Myocyte (in vitro differentiated cells): Measurements from ENCODE around the gene NAV1. TPM values are rescaled to one million over a fixed set of nuclear protein-coding genes. Genes with fewer than 3 reads are reported as not detected.

Source experiments
- DNase-seq: peaks from one replicate; pipeline ENCODE4 v3.0.0-alpha.2; 2012; ENCODE audit warnings: low read depth
- total RNA-seq: library from RNA; depleted of rRNA; stranded (reverse); fragments of >200 nt; gene quantifications from 2 replicates; pipeline ENCODE4 v1.2.3, GENCODE V29; 2014

NAV1 gene
- total RNA-seq, 1 donor from 2014 or later = 30.5 TPM

DNA sequence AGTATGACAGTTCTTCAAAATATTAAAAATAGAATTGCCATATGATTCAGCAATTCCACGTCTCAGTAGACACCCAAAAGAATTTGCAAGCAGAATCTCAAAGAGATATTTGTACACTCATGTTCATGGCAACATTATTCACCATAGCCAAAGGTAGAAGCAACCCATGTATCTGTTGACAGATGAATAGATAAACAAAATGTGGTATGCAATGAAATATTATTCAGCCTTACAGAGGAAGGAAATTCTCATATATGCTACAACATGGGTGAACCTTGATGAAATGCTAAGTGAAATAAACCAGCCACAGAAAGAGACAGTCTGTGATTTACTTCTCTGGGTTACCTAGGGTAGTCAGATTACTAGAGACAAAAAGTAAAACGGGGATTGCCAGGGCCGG, 47.0 kb downstream of the NAV1 start:
- DNase-seq = no peak

DNA sequence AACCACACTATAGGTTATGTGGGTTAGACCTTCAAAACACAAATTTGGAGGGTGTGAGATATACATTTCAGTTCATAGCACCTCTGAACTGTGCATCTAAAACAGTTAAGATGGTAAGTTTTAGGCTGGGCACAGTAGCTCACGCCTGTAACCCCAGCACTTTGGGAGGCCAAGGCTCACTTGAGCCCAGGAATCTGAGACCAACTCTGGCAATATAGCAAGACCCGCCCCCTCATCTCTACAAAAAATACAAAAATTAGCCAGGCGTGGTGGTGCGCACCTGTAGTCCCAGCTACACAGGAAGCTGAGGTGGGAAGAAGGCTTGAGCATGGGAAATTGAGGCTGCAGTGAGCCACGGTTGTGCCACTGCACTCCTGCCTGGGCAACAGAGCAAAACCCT, 47.9 kb downstream of the NAV1 start:
- no peak for DNase-seq

DNA sequence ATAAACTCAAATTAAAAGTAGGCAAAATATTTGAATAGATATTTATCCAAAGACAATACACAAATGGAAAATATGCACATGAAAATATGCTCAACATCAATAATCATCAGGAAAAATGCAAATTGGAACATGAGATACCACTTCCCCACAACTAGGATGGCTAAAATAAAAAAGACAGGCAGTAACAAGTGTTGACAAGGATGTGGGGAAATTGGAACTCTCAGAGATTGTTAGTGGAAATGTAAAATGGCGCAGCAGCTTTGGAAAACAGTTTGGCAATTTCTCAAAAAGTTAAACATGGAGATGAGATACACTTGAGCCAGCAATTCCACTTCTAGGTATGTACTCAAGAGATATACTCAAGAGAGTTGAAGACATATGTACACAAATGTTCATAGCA, 48.8 kb downstream of the NAV1 start:
- no peak for DNase-seq

Other genes starting within 250 kb of the NAV1 start
- gene TNNT2, start 161.4 kb upstream of the NAV1 start, total RNA-seq = 3,022 and 4,635 TPM in 2 replicates
- gene LAD1, start 139.8 kb upstream of the NAV1 start, total RNA-seq = 22.3 and 27.0 TPM in 2 replicates
- gene TNNI1, start 117.4 kb upstream of the NAV1 start, total RNA-seq = 9,118 and 11,163 TPM in 2 replicates
- 267 and 319 TPM in 2 replicates for gene PHLDA3, start 69.9 kb upstream of the NAV1 start, total RNA-seq
- gene CSRP1, start 32.0 kb upstream of the NAV1 start, total RNA-seq = 184 and 198 TPM in 2 replicates